Astrocyte (in vitro differentiated cells and primary cell): ENCODE measurements around the gene IZUMO1R. TPM values are rescaled to one million over a fixed set of nuclear protein-coding genes. Genes with fewer than 3 reads are reported as not detected.

Experiments used
- DNase-seq: peaks from one replicate; pipeline ENCODE4 v3.0.0-alpha.2; 2010; ENCODE audit warnings: low read depth
- FAIRE-seq: peaks from 2 replicates; lab custom pipeline; 2011; peaks lifted over from hg19 to GRCh38; lab: Jason Lieb, UNC
- H2AFZ ChIP-seq: 2 replicates; pipeline ENCODE4 v1.6.0; 2012; ENCODE audit warnings: low read depth, low read length, inconsistent platforms
- H3K27ac ChIP-seq: 2 replicates; pipeline ENCODE4 v1.5.1; 2011; ENCODE audit warnings: low read depth, low read length, inconsistent platforms
- H3K27me3 ChIP-seq: 2 replicates; pipeline ENCODE4 v1.6.0; 2011; ENCODE audit warnings: low read length, inconsistent platforms; ENCODE audit not compliant: insufficient read depth
- H3K36me3 ChIP-seq: 2 replicates; pipeline ENCODE4 v1.5.1; 2011; ENCODE audit warnings: low read length, inconsistent platforms; ENCODE audit not compliant: insufficient read depth
- H3K4me1 ChIP-seq: 2 replicates; pipeline ENCODE4 v1.5.1; 2011; ENCODE audit warnings: low read length, inconsistent platforms; ENCODE audit not compliant: insufficient read depth
- H3K4me2 ChIP-seq: 2 replicates; pipeline ENCODE4 v1.6.0; 2012; ENCODE audit warnings: low read length, inconsistent platforms
- H3K4me3 ChIP-seq: 2 replicates; pipeline ENCODE4 v1.5.1; 2011; ENCODE audit warnings: low read depth, mild to moderate bottlenecking, low read length, inconsistent platforms; ENCODE audit not compliant: insufficient read depth
- H3K79me2 ChIP-seq: 2 replicates; pipeline ENCODE4 v1.6.0; 2012; ENCODE audit warnings: mild to moderate bottlenecking, low read length, inconsistent platforms; ENCODE audit not compliant: insufficient read depth
- H3K9ac ChIP-seq: 2 replicates; pipeline ENCODE4 v1.6.0; 2012; ENCODE audit warnings: mild to moderate bottlenecking, low read length, inconsistent platforms
- H3K9me3 ChIP-seq: 2 replicates; pipeline ENCODE4 v1.5.1; 2012; ENCODE audit warnings: low read depth, mild to moderate bottlenecking, low read length, inconsistent platforms; ENCODE audit not compliant: insufficient read depth
- H4K20me1 ChIP-seq: 2 replicates; pipeline ENCODE4 v1.6.0; 2012; ENCODE audit warnings: low read length, inconsistent platforms; ENCODE audit not compliant: insufficient read depth
- H3K27ac Mint-ChIP-seq: one replicate; pipeline ENCODE4 v1.8.0; 2021; ENCODE audit warnings: mild to moderate bottlenecking, mixed read lengths; ENCODE audit not compliant: unreplicated experiment
- H3K27me3 Mint-ChIP-seq: one replicate; pipeline ENCODE4 v1.8.0; 2021; ENCODE audit warnings: low read depth, mixed read lengths; ENCODE audit not compliant: unreplicated experiment
- H3K36me3 Mint-ChIP-seq: one replicate; pipeline ENCODE4 v1.8.0; 2021; ENCODE audit warnings: low read depth, mixed read lengths; ENCODE audit not compliant: unreplicated experiment
- H3K4me1 Mint-ChIP-seq: one replicate; pipeline ENCODE4 v1.8.0; 2021; ENCODE audit warnings: low read depth, mixed read lengths; ENCODE audit not compliant: unreplicated experiment
- H3K4me3 Mint-ChIP-seq: one replicate; pipeline ENCODE4 v1.8.0; 2021; ENCODE audit warnings: mild to moderate bottlenecking, moderate library complexity, mixed read lengths; ENCODE audit not compliant: unreplicated experiment
- H3K9me3 Mint-ChIP-seq: one replicate; pipeline ENCODE4 v1.8.0; 2021; ENCODE audit warnings: mild to moderate bottlenecking, mixed read lengths; ENCODE audit not compliant: unreplicated experiment
- CTCF ChIP-seq: IDR thresholded peaks from 2 replicates; pipeline ENCODE4 v1.5.1; 2011; ENCODE audit warnings: low read depth, mild to moderate bottlenecking, inconsistent platforms, low read length, moderate library complexity; ENCODE audit not compliant: insufficient read depth
- EZH2 ChIP-seq: IDR thresholded peaks from 2 replicates; pipeline ENCODE4 v1.6.1; 2012; ENCODE audit warnings: mild to moderate bottlenecking, low read length, inconsistent platforms; ENCODE audit not compliant: insufficient read depth
- total RNA-seq: library from RNA; stranded (reverse); gene quantifications from 2 replicates; pipeline ENCODE4 v1.2.1, GENCODE V29; 2021

The IZUMO1R gene
- total RNA-seq, 1 donor from 2014 or later, result not detected

- Mint-ChIP-seq H3K27ac (no peak overlapping the region), H3K4me3 (no peak overlapping the region), H3K36me3 (no peaks in the 10 kb centered on the region), H3K9me3 (no peaks in the 10 kb centered on the region), H3K27me3 (peaks cover 7% of the 10 kb centered on the region), H3K4me1 (no peaks in the 10 kb centered on the region)
- Histone ChIP-seq H3K79me2 (no peaks in the 10 kb centered on the region), H3K4me1 (no peaks in the 10 kb centered on the region), H4K20me1 (no peaks in the 10 kb centered on the region), H3K4me3 (no peak overlapping the region), H3K27ac (no peak overlapping the region), H3K9ac (no peak overlapping the region), H3K36me3 (no peaks in the 10 kb centered on the region), H3K9me3 (no peaks in the 10 kb centered on the region), H3K27me3 (no peaks in the 10 kb centered on the region), H3K4me2 (no peak overlapping the region), H2AFZ (no peak overlapping the region)
- FAIRE-seq (no peak), DNase-seq (no peak)
- TF ChIP-seq CTCF, result no peak
- TF ChIP-seq EZH2, result no peak
These were observed 25.1 kb downstream of the IZUMO1R start for GRCh38 chr11:94329501-94329900.

- no peak for FAIRE-seq
- H3K36me3 ChIP-seq, result no peaks in the 10 kb centered on the region
- no peak overlapping the region for H3K9ac ChIP-seq
- no peak overlapping the region for H3K27ac ChIP-seq
- no peaks in the 10 kb centered on the region for H3K4me1 ChIP-seq
- no peak overlapping the region for H3K4me2 ChIP-seq
- no peaks in the 10 kb centered on the region for H3K9me3 Mint-ChIP-seq
- peaks cover 4% of the 10 kb centered on the region for H3K27me3 Mint-ChIP-seq
- H3K4me3 ChIP-seq, result no peak overlapping the region
- TF ChIP-seq EZH2, result no peak
- no peak for TF ChIP-seq CTCF
- H4K20me1 ChIP-seq, result no peaks in the 10 kb centered on the region
- H3K4me3 Mint-ChIP-seq, result no peak overlapping the region
- H3K4me1 Mint-ChIP-seq, result no peaks in the 10 kb centered on the region
- no peaks in the 10 kb centered on the region for H3K79me2 ChIP-seq
- no peaks in the 10 kb centered on the region for H3K36me3 Mint-ChIP-seq
- H3K9me3 ChIP-seq, result no peaks in the 10 kb centered on the region
- H3K27ac Mint-ChIP-seq, result no peak overlapping the region
- H3K27me3 ChIP-seq, result no peaks in the 10 kb centered on the region
- no peak overlapping the region for H2AFZ ChIP-seq
- no peak for DNase-seq
These were observed 26.4 kb downstream of the IZUMO1R start for GRCh38 chr11:94330789-94331188.

- H3K9ac ChIP-seq, result no peak overlapping the region
- H3K4me3 ChIP-seq, result no peak overlapping the region
- H3K27me3 ChIP-seq, result no peaks in the 10 kb centered on the region
- no peaks in the 10 kb centered on the region for H3K36me3 ChIP-seq
- Mint-ChIP-seq H3K9me3 (no peaks in the 10 kb centered on the region), H3K27ac (no peak overlapping the region), H3K27me3 (peaks cover 4% of the 10 kb centered on the region), H3K36me3 (no peaks in the 10 kb centered on the region), H3K4me1 (no peaks in the 10 kb centered on the region), H3K4me3 (no peak overlapping the region)
- H3K27ac ChIP-seq, result no peak overlapping the region
- no peaks in the 10 kb centered on the region for H4K20me1 ChIP-seq
- TF ChIP-seq EZH2, result no peak
- no peak overlapping the region for H3K4me2 ChIP-seq
- H2AFZ ChIP-seq, result no peak overlapping the region
- no peaks in the 10 kb centered on the region for H3K4me1 ChIP-seq
- FAIRE-seq (no peak), DNase-seq (no peak)
- no peaks in the 10 kb centered on the region for H3K79me2 ChIP-seq
- H3K9me3 ChIP-seq, result no peaks in the 10 kb centered on the region
These were observed 28.4 kb downstream of the IZUMO1R start for GRCh38 chr11:94332814-94333213.
